AG08396 (cell line): ENCODE data around the gene CELF2.

Experiments used
- DNase-seq: peaks from one replicate; pipeline ENCODE4 v3.0.0; 2012; ENCODE audit warnings: low spot score, mixed read lengths

The CELF2 gene

GRCh38 chr10:11301571-11302111, 284.0 kb downstream of the CELF2 start:
- DNase-seq = no peak

- no peak for DNase-seq
Measured at GRCh38 chr10:11302181-11302580, 284.5 kb downstream of the CELF2 start.

- no peak for DNase-seq
Measured at GRCh38 chr10:11303361-11304170, 285.9 kb downstream of the CELF2 start.

- no peak for DNase-seq
Measured at GRCh38 chr10:11304906-11305585, 287.4 kb downstream of the CELF2 start.

- no peak for DNase-seq
Measured at GRCh38 chr10:11305825-11306593, 288.3 kb downstream of the CELF2 start.

GRCh38 chr10:11307004-11307403, 289.3 kb downstream of the CELF2 start:
- no peak for DNase-seq

- no peak for DNase-seq
Measured at GRCh38 chr10:11307937-11308336, 290.3 kb downstream of the CELF2 start.

GRCh38 chr10:11311027-11311426, 293.4 kb downstream of the CELF2 start:
- DNase-seq = no peak

GRCh38 chr10:11313463-11313862, 295.8 kb downstream of the CELF2 start:
- DNase-seq = no peak

- no peak for DNase-seq
Measured at GRCh38 chr10:11317936-11318670, 300.4 kb downstream of the CELF2 start.

GRCh38 chr10:11318826-11319598, 301.3 kb downstream of the CELF2 start:
- no peak for DNase-seq

- no peak for DNase-seq
Measured at GRCh38 chr10:11319990-11320602, 302.4 kb downstream of the CELF2 start.

- DNase-seq = no peak
Measured at GRCh38 chr10:11320809-11321520, 303.3 kb downstream of the CELF2 start.

- no peak for DNase-seq
Measured at GRCh38 chr10:11322698-11323097, 305.0 kb downstream of the CELF2 start.

- DNase-seq = no peak
Measured at GRCh38 chr10:11324761-11325321, 307.2 kb downstream of the CELF2 start.

GRCh38 chr10:11325817-11326216, 308.1 kb downstream of the CELF2 start:
- DNase-seq = no peak

GRCh38 chr10:11326241-11326640, 308.6 kb downstream of the CELF2 start:
- no peak for DNase-seq

GRCh38 chr10:11326913-11327616, 309.4 kb downstream of the CELF2 start:
- no peak for DNase-seq
